Lung (tissue), 12 donors: ENCODE measurements around the gene RPS19BP1. TPM values are rescaled to one million over a fixed set of nuclear protein-coding genes. Genes with fewer than 3 reads are reported as not detected.
A peak's percentile ranks its signal among the peaks of the same experiment; 100 is the strongest.

ENCODE experiments used
- ATAC-seq: fragments of 200-7000 bp; cut with Tn5 transposase; one replicate; pipeline ENCODE4 v1.9.1; 2020; ENCODE audit warnings: moderate number of reproducible peaks; ENCODE audit not compliant: insufficient read depth, low FRiP score
- DNase-seq, 3 donors: peaks; one replicate each; pipeline ENCODE4 v3.0.0-alpha.2; 2013 to 2017
- H3K27ac ChIP-seq, 2 donors: one replicate each; pipeline ENCODE4 v1.5.1; 2013; ENCODE audit warnings: mild to moderate bottlenecking in 2 of 2, moderate library complexity in 2 of 2, control low read depth in 1 of 2, inconsistent platforms in 1 of 2, low read depth in 1 of 2, low read length in 1 of 2
- H3K27me3 ChIP-seq, 3 donors: one replicate each; pipeline ENCODE4 v1.5.1; 2013; ENCODE audit warnings: low read length in 2 of 3; ENCODE audit not compliant: control insufficient read depth in 3 of 3, insufficient read depth in 3 of 3
- H3K36me3 ChIP-seq, 4 donors: one replicate each; pipeline ENCODE4 v1.5.1; 2013; ENCODE audit warnings: low read length in 4 of 4, mild to moderate bottlenecking in 1 of 4, moderate library complexity in 1 of 4; ENCODE audit not compliant: control insufficient read depth in 4 of 4, insufficient read depth in 4 of 4
- H3K4me1 ChIP-seq, 5 donors: one replicate each; pipeline ENCODE4 v1.5.1; 2013; ENCODE audit warnings: low read length in 5 of 5, mild to moderate bottlenecking in 2 of 5, moderate library complexity in 1 of 5; ENCODE audit not compliant: control insufficient read depth in 5 of 5, insufficient read depth in 5 of 5
- H3K4me3 ChIP-seq: one replicate; pipeline ENCODE4 v1.5.1; 2013; ENCODE audit warnings: mild to moderate bottlenecking, control low read depth, moderate library complexity
- H3K9ac ChIP-seq, 2 donors: one replicate each; pipeline ENCODE4 v1.5.1; 2013; ENCODE audit warnings: low read length in 2 of 2, control low read depth in 1 of 2; ENCODE audit not compliant: insufficient read depth in 1 of 2
- H3K9me3 ChIP-seq, 4 donors: one replicate each; pipeline ENCODE4 v1.5.1; 2013; ENCODE audit warnings: low read length in 3 of 4, mild to moderate bottlenecking in 1 of 4, moderate library complexity in 1 of 4; ENCODE audit not compliant: control insufficient read depth in 4 of 4, insufficient read depth in 3 of 4
- WGBS, 2 donors: extraction: QIAGEN DNeasy Blood & Tissue Kit; methylation state at CpG; one replicate each; pipeline ENCODE4 v1.1.7; 2013; 5-methylcytosine and 5-hydroxymethylcytosine counted together
- polyA plus RNA-seq, 2 donors: library from polyadenylated mRNA; stranded (reverse); fragments of 200-250 nt; gene quantifications; one replicate each; pipeline ENCODE4 v1.2.1, GENCODE V29; 2013
- total RNA-seq, 2 donors: library from RNA; depleted of rRNA in 1 of 2; stranded (reverse); fragments of >200 nt in 1 of 2; gene quantifications; one replicate each; pipeline ENCODE4 v1.2.1, GENCODE V29; 2014 to 2021
- TF ChIP-seq, protein P1 (sequence below): IDR thresholded peaks from 2 replicates; pipeline ENCODE4 v1.5.1; 2012; ENCODE audit warnings: mild to moderate bottlenecking; ENCODE audit errors: control extremely low read depth, extremely low read depth
- donor health status: control.
- donor health status: control.
- donor health status: Bipolar disorder and iron deficiency.
- donor health status: healthy.
- donor health status: DM: yes; HTN: yes; CAD: no.

RPS19BP1 gene
- total and polyA plus RNA-seq, 4 donors = 50.0 to 199 (median 135) TPM

DNA sequence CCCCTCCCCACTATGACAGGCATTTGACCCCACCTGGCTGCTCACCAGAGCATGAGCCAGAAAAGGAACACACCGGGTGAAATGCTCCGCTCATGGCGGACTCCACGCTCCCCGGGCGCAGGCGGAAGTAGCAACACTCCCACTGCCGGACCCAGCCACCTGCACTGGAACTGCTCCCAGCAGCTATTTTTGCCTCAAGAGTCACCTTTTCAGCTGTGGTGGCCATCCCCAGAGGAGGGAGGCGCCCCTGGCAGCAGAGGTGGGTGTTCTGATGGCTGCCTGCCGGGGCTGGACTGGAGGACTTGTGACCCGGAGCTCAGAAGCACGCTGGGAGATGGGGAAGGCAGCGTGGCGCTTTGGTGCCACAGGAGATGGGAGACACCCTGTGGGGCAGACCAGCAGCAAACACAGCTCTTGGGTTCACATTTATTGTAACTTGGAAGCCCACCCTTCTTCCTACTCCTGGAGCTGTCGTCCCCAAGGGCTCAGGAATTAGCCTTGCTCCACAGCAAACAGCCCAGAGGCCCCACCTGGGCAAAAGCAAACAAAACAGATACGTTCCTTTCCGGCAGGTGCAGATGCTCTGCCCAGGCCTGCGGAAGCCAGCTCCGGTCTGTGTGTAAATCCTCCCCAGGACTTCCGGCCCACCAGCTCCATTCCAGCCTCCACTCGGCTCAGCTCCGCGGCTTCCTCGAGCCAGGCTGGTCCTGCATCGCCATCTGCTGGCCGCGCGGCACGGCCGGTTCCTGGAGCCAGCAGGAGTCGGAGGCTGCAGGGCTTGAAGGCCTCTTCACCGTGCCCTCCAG is 3.7 kb downstream of the RPS19BP1 start:
- H3K9ac ChIP-seq = no peak overlapping the region
- peaks cover 0 to 39% (median 31%) of the 10 kb centered on the region in 4 donors for H3K36me3 ChIP-seq
- TF ChIP-seq, protein P1, sequence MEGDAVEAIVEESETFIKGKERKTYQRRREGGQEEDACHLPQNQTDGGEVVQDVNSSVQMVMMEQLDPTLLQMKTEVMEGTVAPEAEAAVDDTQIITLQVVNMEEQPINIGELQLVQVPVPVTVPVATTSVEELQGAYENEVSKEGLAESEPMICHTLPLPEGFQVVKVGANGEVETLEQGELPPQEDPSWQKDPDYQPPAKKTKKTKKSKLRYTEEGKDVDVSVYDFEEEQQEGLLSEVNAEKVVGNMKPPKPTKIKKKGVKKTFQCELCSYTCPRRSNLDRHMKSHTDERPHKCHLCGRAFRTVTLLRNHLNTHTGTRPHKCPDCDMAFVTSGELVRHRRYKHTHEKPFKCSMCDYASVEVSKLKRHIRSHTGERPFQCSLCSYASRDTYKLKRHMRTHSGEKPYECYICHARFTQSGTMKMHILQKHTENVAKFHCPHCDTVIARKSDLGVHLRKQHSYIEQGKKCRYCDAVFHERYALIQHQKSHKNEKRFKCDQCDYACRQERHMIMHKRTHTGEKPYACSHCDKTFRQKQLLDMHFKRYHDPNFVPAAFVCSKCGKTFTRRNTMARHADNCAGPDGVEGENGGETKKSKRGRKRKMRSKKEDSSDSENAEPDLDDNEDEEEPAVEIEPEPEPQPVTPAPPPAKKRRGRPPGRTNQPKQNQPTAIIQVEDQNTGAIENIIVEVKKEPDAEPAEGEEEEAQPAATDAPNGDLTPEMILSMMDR = peak; percentile 97
- ATAC-seq = peak; percentile 58
- H3K27ac ChIP-seq = peak overlapping the region in 1 of 2 donors; percentile 41
- no peak overlapping the region for H3K4me3 ChIP-seq
- WGBS, 2 donors = 34 to 37% methylated on average over 32 of the region's 32 CpGs
- H3K9me3 ChIP-seq = no peaks in the 10 kb centered on the region
- H3K4me1 ChIP-seq = peaks cover 6 to 44% (median 26%) of the 10 kb centered on the region in 5 donors
- peak; percentile 88 to 95 (median 93) for DNase-seq
- no peaks in the 10 kb centered on the region for H3K27me3 ChIP-seq

DNA sequence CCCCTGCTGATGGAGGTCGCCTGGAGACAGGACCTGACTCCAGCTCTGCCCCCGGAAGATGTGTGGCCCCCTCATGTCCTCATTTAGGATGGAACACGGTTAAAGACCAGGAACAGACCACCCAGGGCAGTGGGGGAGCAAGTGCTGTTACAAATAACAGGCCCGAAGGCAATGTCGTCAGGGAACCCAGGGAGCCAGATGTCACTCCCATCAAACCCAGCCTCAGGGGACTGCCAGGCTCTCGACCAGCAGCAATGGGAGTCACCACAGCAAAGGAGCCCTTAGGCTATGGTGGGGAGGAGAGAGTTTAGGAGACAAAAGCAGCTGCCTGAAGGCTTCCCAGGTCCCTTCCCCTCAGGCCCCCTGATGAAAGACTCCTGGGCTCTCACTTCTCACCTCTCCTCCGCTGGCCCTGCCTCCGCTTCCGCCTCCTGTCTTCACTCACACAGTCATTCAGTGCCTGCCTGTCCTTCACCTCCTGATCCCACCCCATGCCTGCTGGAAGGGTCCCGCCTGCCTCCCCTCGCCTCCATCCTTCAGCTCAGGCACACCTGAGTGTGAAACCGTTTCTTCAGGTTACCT is 4.4 kb downstream of the RPS19BP1 start:
- no peak for ATAC-seq
- no peak overlapping the region for H3K4me3 ChIP-seq
- H3K27ac ChIP-seq = peak overlapping the region in 1 of 2 donors; percentile 41
- TF ChIP-seq, protein P1 = no peak
- no peak for DNase-seq
- no peak overlapping the region for H3K9ac ChIP-seq
- no peaks in the 10 kb centered on the region for H3K9me3 ChIP-seq
- H3K27me3 ChIP-seq = no peaks in the 10 kb centered on the region
- WGBS, 2 donors = 78 to 83% methylated on average over 12 of the region's 12 CpGs
- H3K4me1 ChIP-seq = peaks cover 6 to 49% (median 26%) of the 10 kb centered on the region in 5 donors
- H3K36me3 ChIP-seq = peaks cover 0 to 40% (median 34%) of the 10 kb centered on the region in 4 donors

DNA sequence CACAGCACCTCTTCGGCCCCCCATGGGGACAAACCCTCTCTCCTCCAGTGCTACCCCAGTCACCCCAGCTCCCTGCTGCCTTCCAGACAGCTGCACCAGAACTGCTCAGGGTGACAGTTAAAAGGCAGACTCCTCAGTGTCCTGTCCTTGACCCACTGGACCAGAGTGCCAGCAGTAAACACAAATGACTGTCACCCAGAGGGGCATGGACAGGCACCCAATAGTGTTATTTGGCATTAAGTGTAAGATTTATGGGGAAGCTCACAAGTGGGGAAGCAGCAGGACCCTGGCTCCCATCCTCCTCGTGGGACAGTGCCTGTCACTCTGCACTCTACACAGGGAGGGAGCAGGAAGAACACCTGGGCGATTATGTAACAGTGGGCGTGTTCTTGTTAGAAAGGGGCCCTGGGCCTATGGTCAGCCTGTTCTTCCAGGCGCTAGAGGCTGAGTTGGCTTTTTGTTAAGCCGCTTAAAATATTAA is 5.0 kb downstream of the RPS19BP1 start:
- H3K4me3 ChIP-seq = no peak overlapping the region
- no peak overlapping the region for H3K27ac ChIP-seq
- WGBS, 2 donors = 52 to 63% methylated on average over 6 of the region's 6 CpGs
- peaks cover 0 to 47% (median 40%) of the 10 kb centered on the region in 4 donors for H3K36me3 ChIP-seq
- H3K9ac ChIP-seq = no peak overlapping the region
- H3K9me3 ChIP-seq = no peaks in the 10 kb centered on the region
- no peak for ATAC-seq
- H3K27me3 ChIP-seq = no peaks in the 10 kb centered on the region
- TF ChIP-seq, protein P1 = no peak
- peaks cover 6 to 55% (median 26%) of the 10 kb centered on the region in 5 donors for H3K4me1 ChIP-seq
- peak in 1 of 3 donors; percentile 12 for DNase-seq
